Psoas muscle (tissue), 8 donors: Measurements from ENCODE around the gene RFWD3. TPM values are rescaled to one million over a fixed set of nuclear protein-coding genes. Genes with fewer than 3 reads are reported as not detected.

Experiments used
- ATAC-seq, 4 donors: fragments of 200-7000 bp; cut with Tn5 transposase; one replicate each; pipeline ENCODE4 v1.9.1; 2020; ENCODE audit warnings: moderate library complexity in 3 of 4, mild to moderate bottlenecking in 2 of 4
- DNase-seq, 2 donors: peaks; one replicate each; pipeline ENCODE4 v3.0.0-alpha.2; 2020
- H3K27ac ChIP-seq: fragments of 200-600 bp; one replicate; pipeline ENCODE4 v1.8.0; 2022
- H3K27me3 ChIP-seq, 3 donors: fragments of 200-600 bp in 1 of 3; one replicate each; pipeline versions ENCODE4 v1.6.1 to v1.8.0; 2013 to 2022; ENCODE audit warnings: low read length in 2 of 3, mild to moderate bottlenecking in 2 of 3, moderate library complexity in 1 of 3; ENCODE audit not compliant: insufficient read depth in 3 of 3
- H3K36me3 ChIP-seq, 2 donors: fragments of 200-600 bp in 1 of 2; one replicate each; pipeline versions ENCODE4 v1.6.1 to v1.8.0; 2013 to 2022; ENCODE audit warnings: low read depth in 1 of 2, mild to moderate bottlenecking in 1 of 2, moderate library complexity in 1 of 2; ENCODE audit not compliant: insufficient read depth in 1 of 2
- H3K4me1 ChIP-seq: fragments of 200-600 bp; one replicate; pipeline ENCODE4 v1.8.0; 2022
- H3K4me3 ChIP-seq: fragments of 200-600 bp; one replicate; pipeline ENCODE4 v1.8.0; 2022; ENCODE audit warnings: mild to moderate bottlenecking
- H3K9me3 ChIP-seq: fragments of 200-600 bp; one replicate; pipeline ENCODE4 v1.8.0; 2022
- WGBS, 3 donors: extraction: QIAGEN DNeasy Blood & Tissue Kit; methylation state at CpG; one replicate each; pipeline versions ENCODE4 v1.1.6 to v1.1.7; 2013; 5-methylcytosine and 5-hydroxymethylcytosine counted together
- intact Hi-C, 2 donors: fragments of 100-400 bp; cut with DNase I; formaldehyde crosslinking; loops; one replicate each; pipeline versions ENCODE4 v1.11.0 to v1.14.2; 2022
- polyA plus RNA-seq, 3 donors: library from polyadenylated mRNA; stranded (reverse); fragments of 200-250 nt; gene quantifications; one replicate each; pipeline ENCODE4 v1.2.3, GENCODE V29; 2013
- total RNA-seq, 4 donors: library from RNA; stranded (reverse); fragmentation: NEBNext Ultra II Directional in 2 of 4; extraction: Animal tissue kit (Norgen Biotek cat#: 25700) in 2 of 4; gene quantifications; one replicate each; pipeline versions ENCODE4 v1.2.1 to v1.2.4, GENCODE V29; 2021 to 2023
- TF ChIP-seq, protein P1 (sequence below): fragments of 200-600 bp; IDR thresholded peaks from one replicate; pipeline ENCODE4 v1.8.0; 2022; ENCODE audit warnings: antibody characterized with exemption
- donor health status: healthy with polysubstance abuse.
- donor health status: DM: no; HTN: no; CAD: no; lungs with moderate emphysema.
- donor health status: Bipolar disorder and iron deficiency.
- donor health status: healthy.
- donor health status: DM: yes; HTN: yes; CAD: no.
- donor health status: DM: no; HTN: no; CAD: no.
- donor health status: DM: no; HTN: no; CAD: no.
- donor health status: DM: yes; HTN: yes; CAD: no.

Gene RFWD3
- total and polyA plus RNA-seq, 7 donors: 2.6 to 8.2 (median 4.0) TPM

DNA sequence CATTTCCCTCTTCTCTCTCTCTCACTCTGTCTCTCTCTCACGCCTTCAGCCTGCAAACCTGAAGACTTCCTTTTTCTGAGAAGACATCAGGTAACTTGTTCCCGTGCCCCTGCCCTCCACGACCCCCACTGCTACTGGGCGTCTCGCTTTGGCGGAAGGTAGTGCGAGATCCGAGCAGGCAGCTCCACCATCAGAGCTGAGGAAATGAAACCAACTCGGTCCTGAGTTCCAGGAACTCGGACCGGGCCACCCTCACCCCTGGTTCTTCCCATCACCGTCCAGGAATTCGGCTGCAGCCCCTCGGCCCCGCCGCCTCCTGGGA is 33.4 kb upstream of the RFWD3 start:
- Histone ChIP-seq H3K9me3 (no peaks in the 10 kb centered on the region), H3K4me3 (peak overlapping the region; percentile 74), H3K27ac (peak overlapping the region; percentile 53), H3K4me1 (no peaks in the 10 kb centered on the region), H3K27me3 (peaks cover 0 to 3% (median 0%) of the 10 kb centered on the region in 3 donors), H3K36me3 (no peaks in the 10 kb centered on the region)
- DNase-seq (no peak), ATAC-seq (peak in 2 of 4 donors; percentile 9 to 28)
- 1 to 3% (median 1%) methylated on average over 16 of the region's 16 CpGs for WGBS, 3 donors
- intact Hi-C loops: no loop called here
- TF ChIP-seq, protein P1, sequence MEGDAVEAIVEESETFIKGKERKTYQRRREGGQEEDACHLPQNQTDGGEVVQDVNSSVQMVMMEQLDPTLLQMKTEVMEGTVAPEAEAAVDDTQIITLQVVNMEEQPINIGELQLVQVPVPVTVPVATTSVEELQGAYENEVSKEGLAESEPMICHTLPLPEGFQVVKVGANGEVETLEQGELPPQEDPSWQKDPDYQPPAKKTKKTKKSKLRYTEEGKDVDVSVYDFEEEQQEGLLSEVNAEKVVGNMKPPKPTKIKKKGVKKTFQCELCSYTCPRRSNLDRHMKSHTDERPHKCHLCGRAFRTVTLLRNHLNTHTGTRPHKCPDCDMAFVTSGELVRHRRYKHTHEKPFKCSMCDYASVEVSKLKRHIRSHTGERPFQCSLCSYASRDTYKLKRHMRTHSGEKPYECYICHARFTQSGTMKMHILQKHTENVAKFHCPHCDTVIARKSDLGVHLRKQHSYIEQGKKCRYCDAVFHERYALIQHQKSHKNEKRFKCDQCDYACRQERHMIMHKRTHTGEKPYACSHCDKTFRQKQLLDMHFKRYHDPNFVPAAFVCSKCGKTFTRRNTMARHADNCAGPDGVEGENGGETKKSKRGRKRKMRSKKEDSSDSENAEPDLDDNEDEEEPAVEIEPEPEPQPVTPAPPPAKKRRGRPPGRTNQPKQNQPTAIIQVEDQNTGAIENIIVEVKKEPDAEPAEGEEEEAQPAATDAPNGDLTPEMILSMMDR: no peak

DNA sequence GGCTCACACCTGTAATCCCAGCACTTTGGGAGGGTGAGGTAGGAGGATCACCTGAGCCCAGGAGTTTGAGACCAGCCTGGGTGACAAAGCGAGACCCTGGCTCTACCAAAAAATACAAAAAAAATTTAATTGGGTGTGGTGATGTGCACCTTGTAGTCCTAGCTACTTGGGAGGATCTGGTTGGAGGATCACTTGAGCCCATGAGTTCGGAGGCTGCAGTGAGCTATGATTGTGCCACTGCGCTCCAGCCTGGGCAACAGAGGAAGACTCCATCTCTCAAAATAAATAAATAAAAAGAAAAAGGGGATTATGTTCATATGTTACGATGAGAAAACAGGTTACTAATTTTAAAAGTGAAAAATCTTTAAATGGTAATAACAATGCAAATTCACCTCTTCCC is 33.0 kb upstream of the RFWD3 start:
- H3K4me3 ChIP-seq: peak overlapping the region; percentile 74
- intact Hi-C loops: no loop called here
- TF ChIP-seq, protein P1: no peak
- peaks cover 0 to 3% (median 0%) of the 10 kb centered on the region in 3 donors for H3K27me3 ChIP-seq
- H3K36me3 ChIP-seq: no peaks in the 10 kb centered on the region
- 65 to 80% (median 76%) methylated on average over 4 of the region's 4 CpGs for WGBS, 3 donors
- H3K4me1 ChIP-seq: no peaks in the 10 kb centered on the region
- no peak for ATAC-seq
- no peak for DNase-seq
- H3K9me3 ChIP-seq: no peaks in the 10 kb centered on the region
- no peak overlapping the region for H3K27ac ChIP-seq

DNA sequence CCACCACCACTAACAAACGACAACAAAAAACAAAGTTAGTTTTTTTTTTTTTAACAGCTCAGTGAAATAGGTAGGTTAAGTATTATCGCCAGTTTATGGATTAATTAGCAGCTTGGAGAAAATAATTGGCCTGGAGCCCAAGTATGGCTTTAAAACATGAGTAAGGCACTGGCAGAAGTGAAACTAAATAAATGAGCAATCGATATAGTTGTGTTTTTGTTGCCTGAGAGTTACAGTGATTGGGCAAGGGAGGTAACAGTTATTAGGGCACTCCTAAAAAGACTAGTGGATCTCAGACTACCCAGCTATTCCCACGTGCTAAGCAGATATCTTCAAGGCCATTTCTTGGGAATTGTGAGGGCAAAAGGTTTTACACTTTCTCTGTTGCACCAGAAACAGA is 31.5 kb upstream of the RFWD3 start:
- DNase-seq: no peak
- Histone ChIP-seq H3K27ac (no peak overlapping the region), H3K4me1 (no peaks in the 10 kb centered on the region), H3K4me3 (no peak overlapping the region), H3K36me3 (peaks cover 0 to 5% of the 10 kb centered on the region in 2 donors), H3K9me3 (no peaks in the 10 kb centered on the region), H3K27me3 (peaks cover 0 to 3% (median 0%) of the 10 kb centered on the region in 3 donors)
- TF ChIP-seq, protein P1: no peak
- intact Hi-C loops: no loop called here
- 62 to 70% (median 69%) methylated on average over 4 of the region's 4 CpGs for WGBS, 3 donors
- ATAC-seq: no peak

DNA sequence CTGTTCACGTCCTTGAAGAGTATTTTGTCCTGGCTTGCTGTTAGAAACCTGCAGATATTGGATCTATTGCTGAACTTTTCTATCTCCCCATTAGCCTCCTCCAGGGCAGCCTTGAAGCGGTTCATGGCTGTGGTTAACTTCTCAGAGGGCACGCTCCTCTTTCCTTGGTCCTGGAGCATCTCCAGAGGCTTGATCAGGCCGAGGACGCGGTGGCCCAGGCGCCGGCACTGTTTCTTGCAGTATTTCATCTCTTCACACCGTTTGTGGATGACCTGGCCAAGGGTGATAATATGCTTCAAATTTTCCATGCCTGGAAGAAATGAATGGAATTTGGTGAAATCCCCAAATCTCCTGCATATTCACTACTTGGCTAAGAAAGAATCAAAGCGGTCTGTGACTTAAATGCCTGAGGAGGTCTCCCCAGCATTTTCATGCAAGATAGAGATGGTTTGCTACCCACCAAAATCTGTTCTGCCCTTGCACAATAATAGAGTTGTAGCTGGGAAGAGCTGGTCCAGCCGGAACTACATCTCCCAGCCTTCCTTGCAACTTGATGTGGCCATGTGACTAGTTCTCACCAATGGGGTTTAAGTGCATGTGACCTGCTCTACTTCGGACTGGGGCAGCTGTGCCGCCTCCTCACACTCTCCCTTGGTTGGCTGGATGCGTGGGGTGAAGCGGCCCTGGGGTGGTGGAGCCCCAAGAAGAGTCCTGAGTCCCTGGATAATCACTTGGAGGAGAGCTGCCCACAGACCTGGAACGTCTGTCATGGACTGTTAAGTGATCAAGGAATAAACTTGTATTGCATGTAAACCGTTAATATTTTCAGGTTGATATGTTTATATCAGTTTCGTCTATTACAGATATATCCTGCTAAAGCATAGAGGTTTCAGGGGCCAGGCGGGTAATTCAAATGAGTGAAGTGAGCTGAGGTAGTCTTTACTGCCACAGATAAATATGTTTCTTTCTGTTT is 29.1 kb upstream of the RFWD3 start:
- DNase-seq (peak; percentile 75 to 85), ATAC-seq (peak; percentile 98 to 100 (median 100))
- no peaks in the 10 kb centered on the region for H3K9me3 ChIP-seq
- peak overlapping the region; percentile 69 for H3K4me3 ChIP-seq
- peaks cover 0 to 15% of the 10 kb centered on the region in 2 donors for H3K36me3 ChIP-seq
- 45 to 53% (median 48%) methylated on average over 19 of the region's 19 CpGs for WGBS, 3 donors
- intact Hi-C loops: no loop called here
- no peaks in the 10 kb centered on the region for H3K4me1 ChIP-seq
- H3K27ac ChIP-seq: peak overlapping the region; percentile 43
- TF ChIP-seq, protein P1: no peak
- H3K27me3 ChIP-seq: no peaks in the 10 kb centered on the region
